GM19328 (cell line): ENCODE data around the gene SUCLG2.

Experiments
- ATAC-seq: cut with Tn5 transposase; IDR thresholded peaks from one replicate; pipeline ENCODE4 v1.9.1; 2021; ENCODE audit warnings: mild to moderate bottlenecking, moderate library complexity; ENCODE audit not compliant: unreplicated experiment

Gene SUCLG2

DNA sequence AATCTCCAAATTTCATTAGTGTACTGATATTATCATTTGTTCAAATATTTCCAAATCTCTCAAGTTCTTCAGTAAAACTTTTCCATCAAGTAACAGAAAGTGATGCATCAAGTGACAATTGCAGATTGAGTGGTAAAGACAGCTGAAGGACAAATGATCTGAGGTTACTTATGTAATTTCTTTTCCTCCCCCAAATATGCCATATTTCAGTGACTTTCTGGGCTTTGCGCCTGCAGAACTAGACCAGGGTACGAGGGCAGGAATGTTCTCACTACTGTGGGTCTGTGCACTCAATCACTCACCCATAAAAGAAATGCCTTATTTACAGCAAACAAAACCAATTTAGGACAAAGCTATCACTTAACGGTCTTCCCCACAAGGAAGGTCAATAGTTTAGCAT, 4.7 kb downstream of the SUCLG2 start:
- no peak for ATAC-seq

GRCh38 chr3:67648701-67649100, 5.7 kb downstream of the SUCLG2 start:
- no peak for ATAC-seq

GRCh38 chr3:67648229-67648628, 6.2 kb downstream of the SUCLG2 start:
- no peak for ATAC-seq

GRCh38 chr3:67647390-67647878, 7.0 kb downstream of the SUCLG2 start:
- no peak for ATAC-seq

DNA sequence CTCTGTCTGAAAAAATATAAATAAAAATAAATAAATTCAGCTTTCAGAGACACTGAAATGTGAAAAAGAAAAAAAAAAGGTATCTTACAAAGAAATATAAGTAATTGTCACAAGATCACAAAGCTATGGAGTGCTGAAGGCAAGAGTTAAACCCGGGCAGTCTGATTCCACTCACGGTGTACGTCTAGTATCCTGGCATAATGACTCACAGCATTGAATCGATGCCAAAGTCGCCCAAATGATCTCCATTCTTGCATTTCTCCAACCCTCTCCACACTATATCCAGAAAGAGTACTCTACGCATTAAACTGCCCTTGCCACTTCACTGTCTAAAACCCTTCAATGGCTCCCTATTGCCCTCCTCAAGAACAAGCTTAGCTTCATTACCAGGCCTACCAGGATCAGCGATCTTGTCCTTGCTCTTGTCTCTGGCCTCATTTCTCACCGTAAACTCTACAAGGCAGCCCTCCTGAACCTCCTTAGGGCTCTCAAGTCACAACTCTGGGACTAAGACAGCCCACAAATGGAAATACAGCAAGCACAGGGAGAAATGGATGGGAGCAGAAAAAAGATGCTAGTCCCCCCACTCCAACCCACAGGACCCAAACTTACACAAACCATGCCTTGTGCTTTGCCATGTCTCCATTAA, 7.7 kb downstream of the SUCLG2 start:
- no peak for ATAC-seq

- no peak for ATAC-seq
Measured at GRCh38 chr3:67644827-67645226, 9.6 kb downstream of the SUCLG2 start.

DNA sequence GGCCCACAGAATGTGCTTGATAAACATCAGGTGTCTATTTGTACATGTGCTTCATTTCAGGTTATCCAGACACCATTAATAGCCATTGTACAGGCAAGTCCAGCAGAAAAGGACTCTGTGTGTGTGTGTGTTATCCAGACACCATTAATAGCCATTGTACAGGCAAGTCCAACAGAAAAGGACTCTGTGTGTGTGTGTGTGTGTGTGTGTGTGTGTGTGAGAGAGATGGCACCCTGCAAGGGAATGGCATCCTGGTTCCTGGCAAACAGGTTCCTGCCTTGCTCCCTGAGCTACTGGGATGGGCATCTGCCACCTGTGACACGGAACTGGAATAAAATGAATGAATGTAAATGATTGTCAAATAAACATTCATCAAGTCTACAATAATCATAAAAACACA, 11.7 kb downstream of the SUCLG2 start:
- ATAC-seq = no peak

DNA sequence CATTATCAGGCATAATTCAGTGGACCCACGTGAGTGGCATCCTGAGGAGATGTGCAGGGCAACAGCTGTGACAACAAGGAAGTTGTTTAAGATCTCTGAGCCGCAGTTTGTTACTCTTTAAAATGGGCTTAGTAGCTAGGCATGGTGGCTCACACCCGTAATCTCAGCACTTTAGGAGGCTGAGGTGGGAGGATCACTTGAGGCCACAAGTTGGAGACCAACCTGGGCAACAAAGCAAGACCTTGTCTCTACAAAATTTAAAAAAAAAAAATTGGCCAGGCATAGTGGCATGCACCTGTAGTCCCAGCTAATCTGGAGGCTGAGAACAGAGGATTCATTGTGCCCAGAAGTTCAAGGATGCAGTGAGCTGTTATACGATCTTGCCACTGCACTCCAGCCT, 12.2 kb downstream of the SUCLG2 start:
- no peak for ATAC-seq

GRCh38 chr3:67641451-67641850, 13.0 kb downstream of the SUCLG2 start:
- no peak for ATAC-seq

DNA sequence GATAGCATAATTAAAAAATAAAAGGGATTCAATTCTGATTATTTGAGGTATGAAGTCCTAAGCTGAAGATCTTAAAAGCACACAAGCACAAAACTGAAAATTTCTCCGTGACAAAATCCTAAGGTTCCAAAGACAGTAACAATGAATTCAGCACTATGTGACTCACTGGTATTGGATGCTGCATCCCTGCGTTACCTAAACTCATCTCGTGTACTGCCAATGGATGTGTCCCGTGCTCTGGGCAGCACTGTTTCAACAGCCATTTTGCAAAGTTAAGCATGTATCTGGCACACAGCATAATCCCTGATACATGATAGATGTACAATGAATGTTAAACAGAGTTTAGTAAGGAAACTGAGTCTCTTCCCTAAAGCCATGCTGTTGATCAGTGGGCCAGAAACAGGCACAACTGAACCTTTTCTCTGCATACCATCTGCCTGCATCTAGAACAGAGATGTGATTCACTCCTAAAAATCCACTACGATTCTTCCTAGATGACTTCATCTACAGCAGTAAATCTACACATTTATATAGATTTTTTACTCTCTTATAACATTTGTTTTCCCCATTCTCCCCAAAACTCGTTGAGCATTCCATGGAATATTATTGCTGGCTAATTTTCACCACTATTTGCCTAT, 14.3 kb downstream of the SUCLG2 start:
- no peak for ATAC-seq

DNA sequence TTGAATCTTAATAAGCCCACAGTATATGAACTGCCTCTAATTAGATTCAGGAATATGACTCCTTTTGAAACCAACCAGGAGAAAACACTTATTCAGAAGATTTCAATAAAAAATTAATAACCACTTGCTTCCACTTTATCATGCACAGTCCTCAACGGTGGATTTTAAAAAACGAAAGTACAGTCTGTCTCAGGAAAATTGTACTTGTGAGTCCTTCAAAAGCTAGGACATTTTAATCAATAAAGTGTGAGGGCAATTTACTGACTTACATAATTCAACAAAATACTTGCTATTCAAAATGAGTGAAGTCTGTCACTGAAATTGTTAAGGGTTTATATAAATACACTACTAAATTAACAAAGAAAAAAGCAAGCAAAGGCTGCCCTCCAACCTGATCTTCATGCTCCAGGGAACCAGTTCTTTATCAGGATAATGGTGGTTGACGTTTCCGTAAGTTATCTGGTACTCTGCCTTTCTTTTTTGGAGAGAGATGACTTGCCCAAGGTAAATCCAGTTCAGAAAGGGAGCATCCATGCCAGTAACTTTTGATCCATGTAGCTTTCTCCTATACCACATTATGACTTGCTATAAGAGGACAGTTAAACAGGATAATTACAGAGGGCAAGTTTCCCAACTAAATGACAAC, 17.0 kb downstream of the SUCLG2 start:
- ATAC-seq = no peak

GRCh38 chr3:67635806-67636205, 18.6 kb downstream of the SUCLG2 start:
- ATAC-seq = no peak

GRCh38 chr3:67635257-67635656, 19.2 kb downstream of the SUCLG2 start:
- no peak for ATAC-seq

DNA sequence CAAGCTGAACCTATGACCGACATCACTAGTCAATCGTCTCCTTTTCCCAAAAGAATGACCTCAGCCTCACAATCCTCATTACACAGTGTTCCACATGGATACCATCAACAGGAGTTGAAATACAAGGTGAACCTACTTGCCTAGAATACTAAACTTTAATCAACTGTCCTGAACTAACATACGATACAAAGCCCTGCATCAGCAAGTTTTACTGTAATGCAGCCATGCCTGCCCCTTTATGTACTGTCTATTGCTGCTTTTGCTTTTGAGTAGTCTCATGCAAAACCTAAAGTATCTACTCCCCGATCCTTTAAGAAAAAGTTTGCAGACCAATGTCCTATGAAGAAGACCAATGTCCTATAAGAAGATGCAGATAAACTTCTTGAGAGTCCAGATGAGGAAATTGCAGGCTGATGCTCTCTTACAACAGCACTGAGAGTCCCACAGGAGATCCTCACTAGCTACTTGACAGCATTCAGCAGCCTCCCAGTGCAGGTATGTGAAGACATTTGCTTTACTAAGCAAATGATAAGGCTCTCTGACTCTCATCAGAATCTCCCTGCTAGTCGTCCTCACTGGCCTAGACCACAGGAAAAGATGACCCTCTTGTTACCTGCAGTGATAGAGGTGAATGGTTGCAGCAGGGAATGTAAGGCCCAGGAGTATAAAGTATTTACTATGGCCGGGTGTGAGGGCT, 23.6 kb downstream of the SUCLG2 start:
- no peak for ATAC-seq

DNA sequence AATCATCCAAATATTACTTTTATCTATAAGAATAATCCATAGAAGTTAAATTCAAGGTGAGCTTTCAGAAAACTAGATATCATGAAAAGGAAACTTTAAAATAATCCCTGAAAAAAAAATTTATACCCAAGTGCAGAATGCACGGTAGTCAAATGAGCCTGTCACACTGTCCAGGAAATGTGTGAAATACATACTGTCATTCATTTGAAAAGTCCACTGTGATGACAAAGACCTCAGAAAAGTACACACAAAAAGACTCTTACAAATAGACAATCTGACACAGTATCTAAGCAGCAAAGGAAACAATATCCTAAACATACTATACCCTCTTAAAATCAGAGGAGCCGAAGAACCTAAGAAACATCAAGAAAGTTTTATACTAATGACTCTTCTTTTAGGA, 29.7 kb downstream of the SUCLG2 start:
- ATAC-seq = no peak

- ATAC-seq = no peak
Measured at GRCh38 chr3:67624078-67624477, 30.3 kb downstream of the SUCLG2 start.

DNA sequence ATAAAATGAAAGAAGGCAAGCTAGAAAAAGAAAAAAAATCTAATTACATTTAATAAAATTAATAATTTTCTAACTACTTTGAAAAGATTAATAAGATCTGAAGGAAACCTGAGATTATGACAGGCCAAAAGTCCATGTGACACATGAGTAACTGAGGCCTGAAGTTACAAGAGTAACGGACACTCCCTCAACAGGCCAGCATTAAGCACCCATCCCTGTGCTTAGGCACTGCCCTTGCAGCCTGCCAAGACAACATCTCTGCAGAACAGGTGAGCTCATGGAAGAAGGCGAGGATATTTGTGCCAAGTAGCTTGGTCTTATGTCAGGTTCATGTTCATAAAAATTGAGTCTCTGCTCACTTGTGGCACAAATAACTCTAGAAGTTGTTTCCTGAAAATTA, 31.8 kb downstream of the SUCLG2 start:
- no peak for ATAC-seq

- ATAC-seq = no peak
Measured at GRCh38 chr3:67620869-67621268, 33.5 kb downstream of the SUCLG2 start.

GRCh38 chr3:67619991-67620390, 34.4 kb downstream of the SUCLG2 start:
- no peak for ATAC-seq

DNA sequence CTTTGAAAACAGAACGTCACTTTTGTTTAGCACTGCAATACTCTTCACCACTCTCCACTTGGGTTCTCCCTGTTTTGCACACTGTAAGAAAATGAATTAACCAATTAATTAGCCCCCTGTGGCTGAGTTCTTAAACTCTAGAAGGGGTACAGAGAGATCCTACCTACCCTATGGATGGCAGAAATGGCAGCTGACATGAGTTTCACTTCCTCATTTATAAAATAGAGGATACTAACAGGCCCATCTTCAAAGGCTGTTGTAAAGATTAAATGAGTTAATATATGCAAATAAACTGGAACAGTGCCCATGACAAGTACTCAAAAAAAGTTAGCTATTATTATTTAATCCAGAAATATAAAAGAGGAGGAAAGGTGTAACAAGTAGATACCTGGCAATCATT, 36.9 kb downstream of the SUCLG2 start:
- ATAC-seq = no peak

GRCh38 chr3:67616046-67616445, 38.4 kb downstream of the SUCLG2 start:
- no peak for ATAC-seq

GRCh38 chr3:67614195-67614594, 40.2 kb downstream of the SUCLG2 start:
- no peak for ATAC-seq
